PC-3 (cell line): ENCODE measurements around the gene LIPH.

Source experiments
- EZH2 ChIP-seq: fragments of 300-600 bp; sonication (generic); IDR thresholded peaks from one replicate; pipeline ENCODE4 v1.6.1; 2017; ENCODE audit warnings: antibody characterized with exemption, mild to moderate bottlenecking, low read length; ENCODE audit not compliant: unreplicated experiment
- EZH2phosphoT487 ChIP-seq: fragments of 300-600 bp; sonication (generic); IDR thresholded peaks from 2 replicates; pipeline ENCODE4 v1.6.1; 2018; ENCODE audit warnings: mild to moderate bottlenecking, antibody characterized with exemption, low read length, borderline replicate concordance
- TF ChIP-seq, protein P1 (sequence below): fragments of 300-600 bp; sonication (generic); conservative IDR thresholded peaks from 2 replicates; pipeline ENCODE4 v1.5.1; 2017; ENCODE audit warnings: antibody characterized with exemption, low read depth, mild to moderate bottlenecking, low read length

DNA sequence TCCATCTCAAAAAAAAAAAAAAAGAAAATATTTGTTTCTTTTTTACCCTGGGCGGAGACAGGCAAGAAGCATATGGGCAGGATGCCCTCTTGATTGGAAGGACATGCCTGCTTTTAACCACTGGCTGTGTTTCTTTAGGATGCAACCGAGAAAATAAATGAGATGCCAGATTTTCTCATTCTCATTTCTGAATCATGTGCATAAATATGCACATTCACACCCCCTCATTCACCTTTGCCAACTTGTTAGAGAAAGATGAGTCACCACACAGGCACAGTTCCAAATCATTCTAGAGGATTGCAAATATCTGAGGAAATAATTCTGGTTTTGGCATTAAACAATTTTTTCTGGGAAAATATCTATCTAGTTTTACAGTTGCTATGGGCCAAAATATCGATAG lies 3.3 kb downstream of the LIPH start:
- TF ChIP-seq, protein P1, sequence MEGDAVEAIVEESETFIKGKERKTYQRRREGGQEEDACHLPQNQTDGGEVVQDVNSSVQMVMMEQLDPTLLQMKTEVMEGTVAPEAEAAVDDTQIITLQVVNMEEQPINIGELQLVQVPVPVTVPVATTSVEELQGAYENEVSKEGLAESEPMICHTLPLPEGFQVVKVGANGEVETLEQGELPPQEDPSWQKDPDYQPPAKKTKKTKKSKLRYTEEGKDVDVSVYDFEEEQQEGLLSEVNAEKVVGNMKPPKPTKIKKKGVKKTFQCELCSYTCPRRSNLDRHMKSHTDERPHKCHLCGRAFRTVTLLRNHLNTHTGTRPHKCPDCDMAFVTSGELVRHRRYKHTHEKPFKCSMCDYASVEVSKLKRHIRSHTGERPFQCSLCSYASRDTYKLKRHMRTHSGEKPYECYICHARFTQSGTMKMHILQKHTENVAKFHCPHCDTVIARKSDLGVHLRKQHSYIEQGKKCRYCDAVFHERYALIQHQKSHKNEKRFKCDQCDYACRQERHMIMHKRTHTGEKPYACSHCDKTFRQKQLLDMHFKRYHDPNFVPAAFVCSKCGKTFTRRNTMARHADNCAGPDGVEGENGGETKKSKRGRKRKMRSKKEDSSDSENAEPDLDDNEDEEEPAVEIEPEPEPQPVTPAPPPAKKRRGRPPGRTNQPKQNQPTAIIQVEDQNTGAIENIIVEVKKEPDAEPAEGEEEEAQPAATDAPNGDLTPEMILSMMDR, result no peak
- no peak for TF ChIP-seq EZH2
- TF ChIP-seq EZH2phosphoT487, result no peak
